ENCODE data around the gene PFDN1.
"Not testable (repeated sequence)": the region's sequence is repeated elsewhere in the genome, so short reads cannot be mapped to it uniquely, and the experiment has no call there.

PFDN1 gene

GRCh38 chr5:140214831-140215230, 88.1 kb downstream of the PFDN1 start:
- no peak for DNase-seq (ENCODE audit: low read depth in 2 of 2)

DNA sequence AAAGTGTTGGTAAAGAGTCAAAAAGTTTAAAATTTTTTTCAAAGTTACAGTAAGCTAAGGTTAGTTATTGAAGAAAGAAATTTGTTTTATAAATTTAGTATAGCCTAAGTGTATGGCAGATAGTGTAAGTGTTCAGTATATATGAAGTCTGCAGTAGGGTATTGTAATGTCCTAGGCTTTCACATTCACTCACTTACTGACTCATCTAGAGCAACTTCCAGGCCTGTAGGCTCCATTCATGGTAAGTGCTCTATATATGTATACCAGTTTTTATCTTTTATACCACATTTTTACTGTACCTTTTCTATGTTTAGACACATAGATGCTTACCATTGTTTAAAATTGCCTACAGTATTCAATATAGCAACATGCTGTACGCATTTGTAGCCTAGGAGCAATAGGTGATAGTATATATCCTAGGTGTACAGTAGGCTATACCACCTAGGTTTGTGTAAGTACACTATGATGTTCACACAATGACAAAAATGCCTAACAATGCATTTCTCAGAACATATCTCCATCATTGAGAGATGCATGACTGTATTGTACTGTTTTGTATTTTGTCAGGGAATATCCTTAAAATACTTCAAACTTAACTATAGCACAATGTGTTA, 89.4 kb downstream of the PFDN1 start:
- DNase-seq (ENCODE audit: low read depth in 2 of 2) = no peak

- no peak for DNase-seq (ENCODE audit: low read depth in 2 of 2)
These were observed 94.8 kb downstream of the PFDN1 start for GRCh38 chr5:140208065-140208464.

- DNase-seq (ENCODE audit: low read depth in 2 of 2) = no peak
These were observed 95.5 kb downstream of the PFDN1 start for GRCh38 chr5:140207250-140207964.

DNA sequence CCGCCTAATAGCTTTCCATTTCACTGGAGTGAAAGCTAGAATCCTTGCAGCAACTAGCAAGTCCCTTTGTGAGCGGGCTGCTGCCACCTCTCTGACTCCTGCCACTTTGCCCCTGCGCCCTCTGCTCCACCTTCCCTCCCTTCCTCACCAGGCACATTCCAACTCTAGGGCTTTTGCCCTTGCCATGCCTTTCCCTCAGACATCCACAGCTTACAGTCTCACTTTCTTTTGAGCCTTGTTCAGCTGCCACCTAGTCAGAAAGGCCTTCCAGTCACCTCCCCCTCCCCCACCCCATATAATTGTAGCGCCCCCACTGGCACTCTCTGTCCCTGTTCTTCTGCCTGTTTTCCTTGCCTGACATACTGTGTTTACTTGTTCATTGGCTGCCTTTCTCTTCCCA, 96.9 kb downstream of the PFDN1 start:
- DNase-seq (ENCODE audit: low read depth in 2 of 2) = no peak

DNA sequence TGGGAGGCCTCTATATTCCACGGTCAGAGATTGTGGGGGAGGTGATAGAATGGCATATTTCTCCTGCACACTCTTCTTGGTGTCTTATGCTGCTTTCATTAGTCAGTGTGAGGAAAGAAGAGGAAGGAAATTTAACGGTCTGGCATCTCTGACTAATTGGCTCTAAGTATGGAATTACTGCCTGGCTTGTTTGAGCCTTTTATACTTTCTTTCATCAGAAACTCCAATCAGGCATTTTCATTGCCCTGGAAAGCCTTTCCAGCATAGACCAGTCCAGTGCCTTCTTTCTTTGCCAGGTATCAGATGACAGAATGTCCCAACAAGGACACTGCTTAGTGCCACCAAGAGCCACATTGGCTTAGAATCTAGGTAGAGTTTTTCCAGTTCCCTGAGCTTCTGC, 97.7 kb downstream of the PFDN1 start:
- no peak for DNase-seq (ENCODE audit: low read depth in 2 of 2)

- no peak for DNase-seq (ENCODE audit: low read depth in 2 of 2)
These were observed 100.3 kb downstream of the PFDN1 start for GRCh38 chr5:140202610-140203009.

- DNase-seq (ENCODE audit: low read depth in 2 of 2) = no peak
These were observed 100.8 kb downstream of the PFDN1 start for GRCh38 chr5:140202078-140202477.

- not testable (repeated sequence) for DNase-seq (ENCODE audit: low read depth in 2 of 2)
These were observed 104.0 kb downstream of the PFDN1 start for GRCh38 chr5:140198915-140199314.

- no peak for DNase-seq (ENCODE audit: low read depth in 2 of 2)
These were observed 105.9 kb downstream of the PFDN1 start for GRCh38 chr5:140197023-140197422.

GRCh38 chr5:140196115-140196814, 106.6 kb downstream of the PFDN1 start:
- no peak for DNase-seq (ENCODE audit: low read depth in 2 of 2)
